HG02759 (cell line): Measurements from ENCODE around the gene FAAH.

ENCODE experiments used
- ATAC-seq: cut with Tn5 transposase; IDR thresholded peaks from one replicate; pipeline ENCODE4 v1.9.1; 2021; ENCODE audit warnings: mild to moderate bottlenecking, moderate library complexity; ENCODE audit not compliant: unreplicated experiment

The FAAH gene

DNA sequence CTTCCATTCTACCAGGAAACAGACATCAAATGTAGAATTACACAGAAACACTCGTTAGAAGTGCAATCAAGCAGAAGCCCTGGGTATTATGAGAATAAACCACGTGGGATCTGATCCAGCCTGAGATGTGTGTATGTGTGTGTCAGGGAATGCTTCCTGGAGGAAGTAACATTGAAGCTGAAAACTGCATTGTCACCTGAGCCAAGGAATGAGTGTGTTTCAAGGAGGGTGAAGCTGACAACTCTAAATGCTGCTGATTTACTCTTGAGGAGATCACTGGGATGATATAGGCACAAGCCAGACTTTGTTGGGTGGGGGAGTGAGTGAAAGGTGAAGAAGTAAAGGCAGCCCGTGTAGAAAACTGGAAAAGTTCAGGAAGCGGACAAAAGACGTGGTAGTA is 27.6 kb downstream of the FAAH start:
- no peak for ATAC-seq

DNA sequence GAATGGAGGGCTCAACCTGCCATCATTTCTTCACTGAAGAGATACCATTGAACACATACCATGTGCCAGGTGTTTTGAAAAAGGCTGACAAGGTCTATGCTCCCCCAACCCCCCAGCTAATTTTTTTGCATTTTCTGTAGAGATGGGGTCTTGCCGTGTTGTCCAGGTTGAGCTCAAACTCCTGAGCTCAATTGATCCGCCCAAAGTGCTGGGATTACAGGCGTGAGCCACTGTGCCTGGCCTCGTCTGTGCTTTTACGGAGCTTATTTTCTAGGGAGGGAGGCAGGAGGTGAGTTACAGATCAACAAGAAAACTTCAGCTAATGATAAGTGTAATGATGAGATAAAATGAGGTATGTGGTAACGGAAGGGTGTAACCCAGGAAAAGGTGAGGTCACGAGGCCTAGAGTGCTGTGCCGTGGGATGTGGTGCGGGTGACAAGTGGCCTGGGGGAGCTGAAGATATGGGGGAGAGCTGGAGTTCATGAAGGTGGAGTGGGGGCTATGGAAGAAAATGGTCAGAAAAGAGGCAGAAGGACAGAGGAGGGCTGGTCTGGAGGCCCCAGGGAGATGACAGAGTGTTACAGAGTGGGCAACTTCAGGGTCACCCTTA is 28.2 kb downstream of the FAAH start:
- no peak for ATAC-seq

DNA sequence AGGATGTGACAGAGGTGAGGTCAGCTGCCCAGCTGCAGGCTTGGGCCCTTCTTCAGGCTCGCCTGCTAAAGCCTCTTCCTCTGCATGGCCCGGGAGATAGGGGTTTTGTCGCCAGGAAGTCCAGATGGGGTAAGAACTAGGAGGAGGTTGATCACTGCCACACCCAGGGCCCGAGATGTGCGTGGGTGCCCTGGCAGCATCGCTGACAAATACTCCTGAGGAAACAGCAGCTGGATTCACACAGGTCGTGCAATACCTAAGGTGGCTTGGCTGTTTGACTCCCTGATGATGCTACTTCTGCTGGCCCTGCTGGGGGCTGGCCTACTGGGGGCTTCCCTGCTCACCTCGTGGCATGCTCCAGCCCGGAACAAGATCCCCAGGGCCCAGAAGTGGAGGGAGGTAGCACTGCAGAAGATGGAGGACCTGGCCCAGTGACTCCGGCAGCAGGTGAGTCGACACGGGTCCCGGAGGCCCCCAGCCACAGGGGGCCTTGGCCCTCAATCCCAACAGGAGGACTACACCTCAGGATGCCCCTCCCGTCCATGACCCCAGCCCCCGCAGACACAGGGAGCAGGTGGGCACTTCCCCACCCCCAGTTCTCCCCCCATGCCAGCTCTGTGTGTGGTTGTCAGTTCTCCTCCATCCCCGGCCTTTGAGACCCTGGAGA is 29.6 kb downstream of the FAAH start:
- ATAC-seq: no peak

DNA sequence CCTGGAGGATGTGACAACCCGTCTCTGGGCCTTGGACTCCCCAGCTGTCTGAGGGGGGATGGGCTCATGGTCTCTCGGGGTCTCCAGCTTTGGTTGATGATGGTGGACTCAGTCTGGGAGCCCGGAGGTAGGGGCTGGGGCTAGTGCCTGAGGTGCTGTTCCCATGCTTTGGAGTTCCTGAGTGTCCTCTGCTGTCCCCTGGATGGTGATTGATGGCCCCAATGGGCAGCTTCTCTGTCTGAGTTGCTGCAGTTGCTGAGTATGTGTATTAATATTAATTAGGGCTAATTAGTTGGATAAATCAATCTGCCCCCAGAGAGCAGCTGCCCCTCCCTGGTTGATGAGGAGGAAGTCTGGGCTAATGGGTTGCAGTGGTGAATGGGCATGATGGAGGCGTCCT is 30.6 kb downstream of the FAAH start:
- no peak for ATAC-seq

DNA sequence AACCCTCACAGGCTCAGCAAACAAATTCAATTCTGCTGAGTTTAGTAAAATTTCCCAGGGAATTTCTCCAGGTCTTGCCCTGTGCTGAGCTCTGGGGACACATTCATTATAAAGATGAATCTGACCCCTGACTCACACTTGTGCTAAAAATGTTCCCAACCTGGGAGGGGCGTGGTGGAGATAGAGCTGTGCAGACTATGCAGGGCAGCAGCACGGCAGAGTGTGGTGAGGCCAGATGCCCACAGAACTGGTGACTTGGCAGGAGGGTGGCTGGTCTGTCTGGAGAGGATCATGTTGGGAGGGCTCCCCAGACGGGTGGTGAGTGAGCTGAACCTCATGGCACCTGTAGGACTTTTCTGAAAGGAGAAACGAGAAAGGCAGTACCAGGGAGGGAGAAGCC is 31.6 kb downstream of the FAAH start:
- no peak for ATAC-seq

DNA sequence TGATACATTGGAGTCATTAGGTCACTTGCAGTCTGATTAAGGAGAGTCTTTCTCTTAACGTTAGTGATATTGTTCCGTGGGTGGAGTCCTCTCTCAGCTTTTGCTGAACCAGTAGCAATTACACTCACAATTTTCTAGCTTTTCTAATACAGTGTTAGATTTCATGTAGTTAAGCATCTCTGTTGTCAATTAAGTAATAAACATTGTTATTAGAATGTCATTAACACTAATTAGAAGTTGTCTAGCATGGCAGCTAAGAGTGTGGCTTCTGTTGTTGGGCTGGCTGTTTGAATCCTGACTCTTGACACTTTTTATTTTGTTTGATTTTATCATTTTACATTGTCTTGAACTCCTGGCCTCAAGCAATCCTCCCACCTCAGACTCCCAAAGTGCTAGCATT is 33.4 kb downstream of the FAAH start:
- ATAC-seq: no peak

DNA sequence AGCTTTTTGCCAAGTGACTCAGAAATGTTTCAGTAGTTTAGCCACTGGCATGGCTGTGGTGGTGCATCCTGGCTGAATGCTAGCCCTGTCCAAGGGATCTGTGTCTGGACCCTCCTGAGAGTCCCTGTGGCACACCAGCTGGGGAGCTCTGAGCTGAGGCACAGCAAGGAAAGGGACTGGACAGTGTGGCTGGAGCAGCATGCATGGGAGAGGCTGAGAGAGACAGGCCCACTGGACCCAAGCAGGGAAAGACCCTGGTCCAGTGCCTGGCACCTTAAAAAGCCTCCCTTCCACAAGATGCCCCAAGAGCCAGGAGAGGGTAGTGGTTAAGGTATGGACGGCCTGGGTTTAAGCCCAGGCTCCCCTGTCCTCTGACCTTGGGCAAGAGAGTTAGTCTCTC is 35.3 kb downstream of the FAAH start:
- ATAC-seq: no peak

DNA sequence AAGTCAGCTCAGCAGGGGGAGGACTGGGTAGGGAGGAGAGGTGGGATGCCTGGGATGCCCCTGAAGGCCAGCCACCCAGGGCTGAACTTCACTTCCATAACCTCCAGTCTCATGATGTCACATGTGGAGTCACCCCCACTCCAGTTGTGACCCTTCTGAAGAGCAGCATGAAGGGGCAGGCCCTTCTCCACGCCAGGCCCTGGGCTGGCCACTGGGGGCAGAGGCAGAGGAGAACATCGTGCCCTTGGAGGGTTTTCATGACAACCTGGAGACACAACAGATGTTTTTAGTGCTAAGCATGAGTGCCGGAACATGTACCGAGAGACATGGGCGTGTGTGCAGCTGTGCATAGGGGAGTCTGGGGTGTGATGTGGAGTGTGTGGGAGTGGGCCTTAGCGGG is 37.6 kb downstream of the FAAH start:
- ATAC-seq: no peak

DNA sequence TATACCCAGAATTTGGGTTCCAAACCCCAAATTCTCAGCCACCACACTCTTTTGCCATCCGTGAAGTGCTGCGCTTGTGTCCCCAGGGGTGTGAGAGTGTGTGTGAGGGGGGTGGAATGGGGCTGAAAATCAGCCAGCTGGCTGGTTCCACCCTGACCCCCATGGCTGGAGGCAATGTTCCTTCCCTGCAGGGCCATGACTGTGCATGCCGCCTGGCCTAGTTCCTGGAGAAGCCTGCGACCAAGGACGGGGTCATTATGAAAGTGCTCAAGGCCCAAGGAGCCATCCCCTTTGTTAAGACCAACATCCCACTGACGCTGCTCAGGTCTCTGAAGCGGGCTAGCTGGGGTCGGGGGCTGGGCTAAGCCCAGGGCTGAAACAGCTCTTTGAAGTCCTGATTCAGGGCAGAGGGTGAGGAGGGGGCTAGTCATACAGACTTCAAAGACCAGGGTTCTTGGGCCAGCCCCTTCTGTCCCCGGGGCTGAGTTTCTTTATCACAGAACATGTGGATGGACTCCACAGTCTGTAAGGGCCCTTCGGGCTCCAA is 38.7 kb downstream of the FAAH start:
- no peak for ATAC-seq

DNA sequence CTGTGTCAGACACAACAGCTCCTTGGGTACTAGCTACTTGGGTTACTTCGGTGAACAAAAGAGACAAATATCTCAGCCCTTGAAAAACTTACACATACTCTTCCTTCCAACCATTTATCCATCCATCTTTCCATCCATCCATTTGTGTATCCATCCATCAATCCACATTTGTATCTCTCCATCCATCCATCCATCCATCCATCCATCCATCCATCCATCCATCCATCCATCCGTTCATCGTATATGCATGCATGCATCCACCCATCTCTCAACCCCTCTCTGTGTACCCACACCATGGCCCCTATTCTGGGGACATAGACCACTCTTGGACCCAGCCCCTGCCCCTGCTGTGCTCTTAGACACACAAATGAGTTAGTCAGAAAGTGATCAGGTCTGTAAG is 40.2 kb downstream of the FAAH start:
- no peak for ATAC-seq

DNA sequence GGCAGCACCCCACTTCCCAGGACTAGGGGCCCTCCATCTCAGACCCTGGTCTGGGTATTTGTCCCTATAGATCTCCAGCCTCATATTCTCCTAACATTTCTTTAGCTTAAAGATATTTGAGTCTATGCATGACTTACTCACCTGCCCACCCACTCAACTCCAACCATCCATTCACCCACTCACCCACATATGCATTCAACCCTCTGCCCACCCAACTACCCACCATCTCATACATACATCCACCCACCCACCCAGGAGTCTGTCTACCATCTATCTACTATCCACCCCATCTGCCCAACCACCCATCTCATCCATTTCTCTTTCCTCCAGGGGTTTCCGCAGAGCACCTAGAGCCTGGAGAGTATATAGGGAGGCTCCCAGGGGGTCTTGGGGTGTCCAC is 42.7 kb downstream of the FAAH start:
- ATAC-seq: no peak

DNA sequence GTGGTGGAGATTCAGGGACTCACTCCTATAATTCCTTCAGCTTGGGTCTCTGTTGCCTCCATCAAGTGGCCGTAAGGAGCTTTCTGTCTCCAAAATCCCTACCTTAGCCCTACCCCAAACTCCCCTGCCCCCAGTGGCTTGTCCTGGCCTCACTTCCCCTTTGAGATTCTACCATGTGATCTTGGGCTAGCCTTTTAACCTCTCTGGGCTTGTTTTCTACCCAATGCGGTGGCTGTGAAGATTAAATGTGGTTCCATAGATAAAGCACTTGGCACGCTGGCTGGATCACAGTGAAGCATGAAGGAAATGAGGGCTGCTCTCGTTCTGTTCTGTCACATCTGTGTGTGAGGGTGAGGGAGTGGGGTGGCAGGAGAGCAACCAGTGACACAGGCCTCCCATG is 43.6 kb downstream of the FAAH start:
- ATAC-seq: no peak

DNA sequence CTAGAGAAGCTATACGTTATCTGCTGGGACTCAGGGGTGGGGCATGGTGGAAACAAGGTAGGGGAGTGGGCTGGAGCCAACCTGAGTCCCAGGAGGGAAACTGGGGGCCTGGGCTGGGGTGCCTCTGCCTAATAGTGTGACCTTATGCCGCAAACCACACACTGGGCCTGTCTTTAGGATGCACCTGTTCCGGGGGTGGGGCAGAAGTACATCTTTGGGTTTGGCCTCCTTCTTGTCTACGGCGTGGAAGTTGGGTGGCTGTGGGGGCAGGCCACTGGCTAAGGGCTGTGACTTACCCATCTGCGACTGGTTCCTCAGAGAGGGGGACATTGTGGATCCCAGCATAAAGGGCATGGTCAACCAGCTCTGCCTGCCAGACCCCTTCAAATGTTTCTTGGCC is 44.2 kb downstream of the FAAH start:
- ATAC-seq: no peak

DNA sequence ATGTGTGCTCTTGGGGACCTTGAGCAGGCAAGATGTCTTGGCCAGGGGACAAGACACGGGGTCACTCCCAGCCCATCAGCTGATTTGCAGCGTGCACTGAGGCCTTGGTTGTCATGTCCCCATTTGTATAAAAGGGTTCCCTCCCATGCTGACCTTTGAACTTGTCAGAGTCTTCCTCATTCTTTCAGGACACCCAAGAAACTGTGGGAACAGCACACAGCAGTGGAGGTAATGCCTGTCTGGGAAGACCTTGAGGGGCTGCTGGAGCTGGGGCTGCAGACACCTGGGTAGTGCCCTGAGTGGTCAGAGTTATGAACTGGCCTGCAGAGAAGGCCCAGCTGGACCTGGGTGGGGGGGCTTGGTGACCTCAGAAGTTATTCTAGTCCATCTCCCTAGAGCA is 46.4 kb downstream of the FAAH start:
- no peak for ATAC-seq

DNA sequence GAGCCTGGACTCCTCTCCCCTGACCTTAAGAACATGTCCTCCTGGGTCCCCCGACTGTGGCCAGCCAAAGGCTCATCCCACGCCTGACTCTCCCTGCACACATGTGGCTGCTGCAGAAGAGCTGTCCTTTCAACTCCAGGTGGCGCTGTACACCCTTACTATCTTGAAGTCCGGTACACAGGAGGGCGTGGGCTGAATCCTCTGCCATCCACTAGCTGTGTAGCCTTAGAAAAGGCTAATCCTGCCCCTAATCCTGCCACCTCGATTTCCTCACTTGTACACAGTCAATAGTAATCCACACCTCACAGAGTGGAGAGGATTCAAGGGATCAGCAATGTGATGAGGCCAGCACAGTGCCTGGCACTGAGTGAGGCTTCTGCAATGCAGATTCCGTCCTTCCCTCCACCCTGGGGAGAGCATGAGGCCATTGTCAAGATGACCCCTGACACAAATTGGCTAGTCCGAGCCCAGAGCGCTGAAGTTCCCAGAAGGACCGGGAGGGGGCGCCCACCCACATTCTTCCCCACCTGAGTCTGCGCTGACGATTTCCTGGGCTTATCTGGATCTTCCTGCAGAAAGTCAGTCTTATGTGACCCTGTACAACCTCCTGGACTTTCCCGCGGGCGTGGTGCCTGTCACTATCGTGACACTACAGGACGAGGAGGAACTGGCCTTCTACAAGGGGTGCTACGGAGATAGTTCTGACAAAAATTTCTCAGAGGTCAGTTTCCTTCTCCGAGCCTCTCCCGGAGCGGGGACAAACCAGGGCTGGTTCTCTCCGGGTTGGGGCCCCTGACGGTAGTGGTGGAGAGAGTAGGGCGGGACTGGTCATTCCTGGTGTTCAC is 48.4 kb downstream of the FAAH start:
- ATAC-seq: peak; percentile 72

DNA sequence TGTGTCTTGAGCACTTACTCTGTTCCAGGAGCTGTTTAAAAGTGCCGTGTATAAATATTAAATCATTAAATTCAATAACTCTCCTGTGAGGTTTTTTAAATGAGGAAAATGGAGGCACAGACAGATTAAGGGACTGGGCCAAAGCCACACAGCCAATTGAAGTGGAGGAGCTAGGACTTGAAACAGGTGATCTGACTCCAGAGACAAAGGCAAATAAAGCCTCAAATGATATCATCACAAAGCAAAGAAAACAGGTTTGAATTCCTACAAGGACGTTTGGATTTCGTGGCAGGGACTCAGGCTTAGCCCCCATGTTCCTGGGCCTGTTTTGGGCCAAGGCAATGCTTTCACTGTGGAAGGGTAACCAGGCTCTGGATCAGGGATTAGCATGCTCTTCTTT is 50.3 kb downstream of the FAAH start:
- ATAC-seq: no peak

DNA sequence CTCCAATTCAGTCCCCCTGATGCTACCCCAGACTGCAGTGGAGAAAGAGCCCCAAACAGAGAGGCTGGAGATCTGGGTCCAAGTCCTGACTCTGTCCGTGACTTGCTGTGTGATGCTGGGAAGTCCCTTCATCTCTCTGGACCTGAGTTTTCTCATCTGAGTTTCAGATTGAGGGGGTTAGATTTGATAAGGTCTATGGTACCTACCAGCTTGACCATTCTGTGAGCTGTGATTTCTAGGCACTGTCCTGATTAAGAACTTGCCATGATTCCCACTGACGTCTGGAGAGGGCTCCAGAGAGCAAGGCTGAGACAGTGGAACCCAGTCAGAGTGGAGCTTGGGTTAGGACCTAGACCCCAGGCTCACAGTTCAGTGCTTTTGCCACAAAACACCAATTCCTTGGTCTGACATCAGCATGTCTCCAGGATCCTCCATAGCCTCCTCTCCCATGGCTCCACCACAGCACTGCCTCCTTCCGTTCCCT is 51.7 kb downstream of the FAAH start:
- ATAC-seq: no peak

DNA sequence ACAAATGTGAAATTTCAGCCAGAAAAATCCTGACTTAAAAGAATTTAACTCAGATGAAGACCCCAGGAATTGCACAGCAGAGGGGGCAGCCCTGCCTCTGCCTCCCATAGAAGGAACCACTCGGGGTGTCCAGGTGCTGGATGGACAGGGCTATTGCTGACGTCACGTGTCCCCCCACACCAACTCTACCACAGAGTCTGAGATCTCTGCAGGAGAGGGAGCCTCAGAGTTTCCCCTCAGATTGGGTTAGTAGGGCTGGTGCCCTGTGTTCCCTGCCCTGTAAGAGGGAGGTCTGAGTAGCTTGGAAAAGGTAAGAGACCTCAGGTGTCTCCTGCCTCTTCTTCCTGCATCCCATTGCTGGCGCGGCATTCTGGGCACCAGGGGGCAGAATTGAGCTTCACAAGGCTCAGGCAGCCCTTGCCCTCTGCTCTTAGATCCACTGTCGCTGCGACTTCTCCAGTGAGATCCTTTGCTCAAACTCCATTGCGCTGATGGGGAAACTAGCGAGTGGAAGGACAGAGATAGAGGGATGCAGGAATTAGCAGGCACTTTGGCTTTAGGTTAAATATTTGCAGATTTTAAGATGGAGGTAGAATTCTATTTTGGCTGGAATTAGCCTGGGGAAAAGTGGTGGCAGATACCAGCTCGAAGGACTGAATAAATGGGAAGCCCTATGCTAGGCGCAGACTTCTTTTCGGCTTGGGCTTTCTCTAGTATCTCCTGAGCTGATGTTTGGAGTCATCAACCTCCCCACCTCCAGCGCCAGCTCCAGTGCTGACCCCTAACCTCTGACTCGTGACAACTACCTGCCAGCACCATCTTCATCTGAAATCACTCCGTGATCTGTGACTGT is 52.8 kb downstream of the FAAH start:
- ATAC-seq: no peak

DNA sequence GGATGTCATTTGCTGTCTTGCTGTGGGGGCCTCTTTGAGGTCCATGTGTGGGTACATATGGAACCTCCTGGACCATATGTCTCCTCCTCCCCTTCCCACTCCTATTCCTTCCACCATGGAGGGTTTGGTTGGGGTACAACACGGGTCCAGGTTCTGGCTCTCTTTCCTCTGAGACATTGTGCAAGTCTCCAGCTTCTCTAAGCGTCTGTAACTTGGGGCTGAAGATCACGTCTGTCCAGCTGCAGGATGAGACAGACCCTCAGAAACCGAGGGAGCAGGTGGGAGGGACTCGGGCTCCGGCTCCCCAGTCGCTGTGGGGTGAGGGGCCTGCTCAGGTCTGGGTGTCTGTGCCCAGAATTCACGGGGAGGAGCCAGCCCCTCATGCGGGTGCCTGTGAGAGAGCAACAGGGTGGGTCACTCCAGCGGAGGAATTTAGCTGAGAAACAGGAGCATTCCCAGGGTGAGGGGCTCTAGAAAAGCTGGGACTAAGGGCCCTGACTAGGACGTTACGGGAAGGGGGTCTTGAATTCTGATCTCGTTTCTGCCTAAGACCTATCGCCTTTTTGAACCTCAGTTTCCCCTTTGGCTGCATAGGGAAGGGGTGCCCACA is 53.5 kb downstream of the FAAH start:
- no peak for ATAC-seq

DNA sequence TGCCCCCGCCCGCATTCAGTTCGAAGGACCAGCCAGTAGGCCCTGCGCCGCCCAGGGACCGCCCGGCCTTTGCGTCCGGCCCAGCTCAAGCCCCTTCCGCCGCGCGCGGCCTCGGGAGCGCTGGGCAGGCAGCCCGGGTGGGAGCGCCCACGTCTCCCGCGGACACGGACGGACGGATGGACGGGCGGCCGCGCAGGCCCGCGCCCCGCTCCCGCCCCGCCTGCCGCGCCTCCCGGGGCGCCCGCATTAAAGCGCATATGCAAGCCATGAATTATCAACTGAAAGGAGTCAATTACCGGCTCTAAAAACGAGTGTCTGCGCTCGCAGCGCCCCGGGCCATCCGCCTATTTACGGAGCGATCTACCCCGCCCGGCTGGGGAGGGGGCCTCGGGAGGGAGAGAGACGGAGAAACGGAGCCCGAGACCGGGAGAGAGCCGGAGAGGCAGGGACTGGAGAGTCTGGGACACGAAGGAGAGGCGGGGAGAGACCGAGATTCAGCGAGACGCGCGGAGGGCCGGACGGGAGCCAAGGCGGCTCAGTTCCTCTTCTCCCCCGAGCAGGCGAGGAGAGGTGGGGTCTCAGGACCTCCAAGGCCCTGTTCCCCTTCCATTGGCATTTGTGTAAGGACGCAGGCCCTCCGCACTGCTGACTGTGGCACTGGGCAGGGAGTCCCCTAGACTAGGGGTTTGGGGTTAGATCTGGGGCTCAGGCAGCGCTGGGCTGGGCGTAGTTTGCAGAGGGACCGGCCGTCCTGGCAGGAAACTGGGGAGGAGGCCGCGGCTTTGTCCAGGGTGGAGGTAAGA is 54.2 kb downstream of the FAAH start:
- ATAC-seq: no peak
